ENCODE data around the gene B4GALT2.

Gene B4GALT2

GRCh38 chr1:44035726-44036408 is 56.9 kb downstream of the B4GALT2 start:
- H3K27ac ChIP-seq (ENCODE audit: low read depth, low read length): peak overlapping the region; percentile 70
- peaks cover 28% of the 10 kb centered on the region for H3K4me1 ChIP-seq (ENCODE audit: control insufficient read depth, insufficient read depth, low read length)
- H3K9ac ChIP-seq (ENCODE audit: low read length): no peak overlapping the region
- H3K27me3 ChIP-seq (ENCODE audit: control insufficient read depth, insufficient read depth, low read length): no peaks in the 10 kb centered on the region
- H3K4me3 ChIP-seq (ENCODE audit: low read length): no peak overlapping the region
- H3K36me3 ChIP-seq (ENCODE audit: control insufficient read depth, insufficient read depth, low read length): no peaks in the 10 kb centered on the region

- Histone ChIP-seq H3K36me3 (ENCODE audit: control insufficient read depth, insufficient read depth, low read length) (no peaks in the 10 kb centered on the region), H3K9ac (ENCODE audit: low read length) (no peak overlapping the region), H3K27ac (ENCODE audit: low read depth, low read length) (peak overlapping the region; percentile 70), H3K27me3 (ENCODE audit: control insufficient read depth, insufficient read depth, low read length) (no peaks in the 10 kb centered on the region), H3K4me3 (ENCODE audit: low read length) (no peak overlapping the region), H3K4me1 (ENCODE audit: control insufficient read depth, insufficient read depth, low read length) (peaks cover 27% of the 10 kb centered on the region)
Observed at GRCh38 chr1:44036409-44037139, 57.6 kb downstream of the B4GALT2 start.

- H3K9ac ChIP-seq (ENCODE audit: low read length): no peak overlapping the region
- no peak overlapping the region for H3K27ac ChIP-seq (ENCODE audit: low read depth, low read length)
- H3K4me3 ChIP-seq (ENCODE audit: low read length): no peak overlapping the region
- H3K4me1 ChIP-seq (ENCODE audit: control insufficient read depth, insufficient read depth, low read length): peaks cover 24% of the 10 kb centered on the region
- H3K27me3 ChIP-seq (ENCODE audit: control insufficient read depth, insufficient read depth, low read length): no peaks in the 10 kb centered on the region
- H3K36me3 ChIP-seq (ENCODE audit: control insufficient read depth, insufficient read depth, low read length): no peaks in the 10 kb centered on the region
Observed at GRCh38 chr1:44037154-44037553, 58.1 kb downstream of the B4GALT2 start.

GRCh38 chr1:44038876-44039657 is 60.1 kb downstream of the B4GALT2 start:
- H3K36me3 ChIP-seq (ENCODE audit: control insufficient read depth, insufficient read depth, low read length): no peaks in the 10 kb centered on the region
- peaks cover 18% of the 10 kb centered on the region for H3K4me1 ChIP-seq (ENCODE audit: control insufficient read depth, insufficient read depth, low read length)
- H3K27me3 ChIP-seq (ENCODE audit: control insufficient read depth, insufficient read depth, low read length): no peaks in the 10 kb centered on the region
- H3K9ac ChIP-seq (ENCODE audit: low read length): no peak overlapping the region
- no peak overlapping the region for H3K4me3 ChIP-seq (ENCODE audit: low read length)
- no peak overlapping the region for H3K27ac ChIP-seq (ENCODE audit: low read depth, low read length)

- no peaks in the 10 kb centered on the region for H3K27me3 ChIP-seq (ENCODE audit: control insufficient read depth, insufficient read depth, low read length)
Observed at GRCh38 chr1:44040418-44040817, 61.4 kb downstream of the B4GALT2 start.

More at GRCh38 chr1:44040418-44040817, 61.4 kb downstream of the B4GALT2 start:
- H3K4me1 ChIP-seq (ENCODE audit: control insufficient read depth, insufficient read depth, low read length): peaks cover 12% of the 10 kb centered on the region
- H3K4me3 ChIP-seq (ENCODE audit: low read length): no peak overlapping the region
- H3K36me3 ChIP-seq (ENCODE audit: control insufficient read depth, insufficient read depth, low read length): no peaks in the 10 kb centered on the region
- H3K27ac ChIP-seq (ENCODE audit: low read depth, low read length): no peak overlapping the region
- no peak overlapping the region for H3K9ac ChIP-seq (ENCODE audit: low read length)

Measured in rectal smooth muscle tissue (tissue), 1 donor.